GM19324 (cell line): Measurements from ENCODE around the gene MAPK12.
A peak's percentile ranks its signal among the peaks of the same experiment; 100 is the strongest.

Experiments used
- ATAC-seq: cut with Tn5 transposase; IDR thresholded peaks from one replicate; pipeline ENCODE4 v1.9.1; 2021; ENCODE audit warnings: mild to moderate bottlenecking, moderate library complexity; ENCODE audit not compliant: unreplicated experiment, low FRiP score

MAPK12 gene

DNA sequence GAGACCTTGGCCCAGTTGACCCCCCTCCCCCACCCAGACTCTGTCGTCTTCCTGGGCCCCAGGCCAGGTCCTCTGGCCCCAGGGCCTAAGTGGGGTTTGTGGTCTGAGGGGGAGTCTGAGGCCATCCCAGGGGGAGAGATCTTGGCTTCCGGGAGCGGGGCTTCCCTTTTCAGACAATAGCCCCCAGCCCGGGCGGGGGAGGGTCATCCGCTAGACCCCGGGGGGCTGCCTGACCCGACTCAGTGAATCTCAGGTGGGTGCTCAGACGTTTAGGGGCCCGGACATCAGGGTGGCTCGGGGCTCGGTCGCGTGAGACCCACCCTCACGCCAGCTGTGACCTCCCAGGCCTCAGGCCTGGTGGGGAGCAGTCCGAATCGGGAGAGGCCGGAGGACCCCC lies 8.1 kb upstream of the MAPK12 start:
- no peak for ATAC-seq

DNA sequence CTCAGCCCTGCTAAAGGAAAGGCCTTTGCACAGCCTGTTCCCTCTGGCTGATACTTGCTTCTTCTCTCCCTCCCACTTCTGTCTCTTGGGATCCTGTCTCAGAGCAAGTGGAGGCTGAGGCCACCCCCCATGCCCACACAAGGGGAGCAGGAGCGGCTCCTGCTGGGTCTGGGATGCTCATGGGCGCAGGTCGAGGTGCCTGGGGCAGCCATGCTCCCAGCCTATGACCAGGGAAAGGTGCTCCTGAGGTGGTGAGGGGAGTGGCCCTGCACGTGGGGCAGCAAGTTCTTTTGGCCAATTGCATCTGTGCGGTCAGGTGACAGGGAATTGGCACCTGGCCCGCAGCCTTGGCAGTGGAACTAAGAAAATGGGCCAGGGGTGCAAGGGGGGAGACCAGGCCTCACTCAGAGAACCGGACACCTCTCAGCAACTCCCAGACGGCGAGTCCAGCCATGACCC lies 7.2 kb upstream of the MAPK12 start:
- ATAC-seq, result no peak

DNA sequence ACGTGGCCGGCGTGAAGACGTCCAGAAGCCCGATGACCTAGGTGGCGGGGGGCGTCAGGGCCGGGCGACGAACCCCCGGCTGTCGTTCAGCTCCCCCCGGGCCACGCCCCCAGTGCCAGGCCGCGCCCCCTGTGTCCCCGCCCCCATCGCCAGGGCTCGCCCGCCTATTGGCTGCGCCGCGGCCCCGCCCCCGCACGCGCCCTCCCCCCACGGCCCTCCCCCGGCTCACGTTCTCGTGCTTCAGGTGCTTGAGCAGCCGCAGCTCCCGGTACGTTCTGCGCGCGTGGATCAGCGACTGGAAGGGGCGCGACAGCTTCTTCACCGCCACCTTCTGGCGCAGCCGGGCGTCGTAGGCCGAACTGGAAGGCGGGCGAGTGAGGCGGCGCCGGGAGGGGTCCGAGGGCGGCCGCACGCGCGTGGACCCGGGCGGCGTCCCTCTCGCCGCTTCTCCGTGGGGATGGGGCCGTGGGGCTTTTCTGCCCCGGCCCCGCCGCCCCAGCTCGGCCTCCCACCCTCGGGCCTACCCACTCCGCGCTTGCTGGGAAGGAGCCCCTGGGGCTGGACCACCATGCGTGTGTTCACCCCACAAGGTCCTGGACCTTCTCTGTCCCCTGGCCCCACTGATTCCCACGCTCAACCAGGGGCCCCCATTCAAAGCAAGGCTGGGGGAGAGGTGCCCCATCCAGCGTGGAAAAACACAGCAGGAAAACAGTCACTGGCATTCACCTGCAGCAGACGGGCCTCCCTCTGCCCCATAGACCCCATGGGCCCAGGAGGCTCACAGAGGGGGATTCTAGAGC lies 6.3 kb upstream of the MAPK12 start:
- ATAC-seq, result no peak

DNA sequence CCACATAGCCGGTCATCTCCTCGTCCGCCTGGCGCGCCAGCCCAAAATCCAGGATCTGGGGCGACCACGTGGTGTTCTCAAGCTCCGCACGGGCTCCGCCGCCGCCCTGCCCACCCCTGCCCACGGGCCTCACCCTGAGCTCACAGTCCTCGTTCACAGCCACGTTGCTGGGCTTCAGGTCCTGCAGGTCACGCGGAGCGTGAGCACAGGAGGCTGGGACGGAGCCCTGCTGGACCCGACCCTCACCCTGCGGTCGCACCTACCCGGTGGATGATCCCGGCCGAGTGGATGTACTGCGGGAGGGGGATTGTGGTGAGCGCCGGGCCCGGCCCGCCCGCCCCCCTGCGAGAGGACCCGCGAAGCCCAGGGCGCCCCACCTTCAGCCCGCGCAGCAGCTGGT lies 5.5 kb upstream of the MAPK12 start:
- no peak for ATAC-seq

DNA sequence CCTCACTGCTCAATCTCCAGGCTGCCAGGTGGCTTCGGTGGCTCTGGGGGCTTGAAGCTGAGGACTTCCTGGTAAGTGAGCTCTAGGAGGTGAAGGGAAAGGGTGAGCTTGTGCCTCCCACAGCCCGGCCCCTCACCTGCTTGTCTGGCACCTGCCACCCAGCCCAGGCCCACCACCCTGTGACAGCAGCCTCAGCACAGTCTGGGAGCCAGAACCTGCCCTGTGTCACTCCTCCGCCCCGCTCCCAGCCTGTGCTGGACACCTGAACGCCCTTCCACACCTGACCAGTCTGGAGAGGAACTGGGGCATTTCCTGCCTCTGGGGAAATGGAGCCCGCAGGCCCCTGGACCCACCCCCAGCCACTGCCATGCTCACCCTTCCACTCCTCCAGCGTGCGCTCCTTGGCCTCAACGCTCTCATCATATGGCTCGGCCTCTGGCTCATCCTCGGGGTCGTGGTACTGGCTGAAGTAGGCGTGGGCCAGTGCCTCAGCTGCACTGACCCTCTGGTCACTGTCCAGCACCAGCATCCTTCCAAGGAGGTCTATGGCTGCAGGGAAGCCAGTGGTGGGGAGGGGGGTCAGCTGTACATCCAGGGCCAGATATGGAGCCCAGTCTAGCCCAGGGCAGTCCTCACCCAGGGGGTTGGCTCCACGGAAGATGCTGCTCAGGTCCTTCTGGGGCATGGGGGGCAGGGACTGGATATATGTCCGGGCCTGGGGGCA lies 3.6 kb upstream of the MAPK12 start:
- ATAC-seq, result no peak

DNA sequence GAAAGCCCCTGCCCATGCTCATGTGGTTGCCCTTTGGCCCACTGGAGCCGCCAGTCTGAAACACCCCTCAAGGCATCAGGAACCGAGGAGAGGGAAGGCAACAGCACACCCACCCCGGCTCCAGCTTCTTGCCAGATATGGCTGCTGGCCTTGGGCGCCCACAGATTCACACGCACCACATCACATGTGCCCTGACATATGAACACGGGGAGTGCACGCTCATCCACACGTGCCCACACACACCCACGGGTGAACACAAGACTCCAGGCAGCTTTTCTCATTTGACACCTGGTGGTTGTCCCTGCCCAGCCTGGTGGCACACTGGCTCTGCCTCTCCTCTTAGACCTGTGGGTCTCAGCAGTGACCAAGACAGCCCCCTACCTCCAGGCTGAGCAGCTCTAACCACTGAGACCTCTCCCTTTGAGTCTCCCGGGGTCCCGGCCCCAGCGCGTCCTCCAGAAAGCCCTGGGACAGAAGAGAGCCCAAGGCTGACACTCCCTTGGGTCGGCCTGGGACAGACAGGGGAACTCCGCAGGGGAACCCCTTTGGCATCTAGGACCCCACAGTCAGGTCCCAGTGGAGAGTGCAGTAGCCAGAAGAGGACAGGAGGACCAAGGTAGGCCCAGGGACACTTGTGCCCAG lies 2.7 kb upstream of the MAPK12 start:
- ATAC-seq, result no peak

DNA sequence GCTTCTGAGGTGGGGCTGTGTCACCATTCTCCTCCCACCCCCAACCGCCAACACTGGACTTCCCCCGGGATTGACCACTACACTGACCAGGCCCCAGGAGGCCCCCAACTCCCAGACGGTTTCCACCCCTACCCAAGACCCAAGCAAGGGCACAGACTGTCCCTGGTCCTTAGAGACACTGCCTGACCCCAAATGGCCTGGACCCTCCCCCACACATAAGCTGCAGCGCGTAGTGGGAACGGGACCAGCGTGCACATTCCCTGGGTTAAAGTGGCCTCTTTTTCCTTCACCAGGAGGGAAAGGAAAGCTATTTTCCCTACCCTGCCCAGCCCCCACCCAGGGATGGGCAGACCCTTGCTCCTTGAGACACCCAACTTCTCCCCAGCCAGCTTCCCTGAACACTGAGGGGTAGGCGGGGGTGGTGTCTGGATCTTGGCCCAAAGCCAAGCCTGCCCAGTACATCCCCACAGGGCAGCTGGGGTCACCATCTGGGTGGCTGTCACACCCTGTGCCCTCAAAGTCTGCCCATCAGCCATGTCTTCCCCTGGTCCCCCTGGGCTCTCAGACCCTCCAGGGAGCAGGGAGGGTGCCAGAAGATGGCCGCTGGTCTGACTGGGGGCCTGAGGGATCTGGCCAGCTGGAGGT lies 1.6 kb upstream of the MAPK12 start:
- ATAC-seq, result no peak

DNA sequence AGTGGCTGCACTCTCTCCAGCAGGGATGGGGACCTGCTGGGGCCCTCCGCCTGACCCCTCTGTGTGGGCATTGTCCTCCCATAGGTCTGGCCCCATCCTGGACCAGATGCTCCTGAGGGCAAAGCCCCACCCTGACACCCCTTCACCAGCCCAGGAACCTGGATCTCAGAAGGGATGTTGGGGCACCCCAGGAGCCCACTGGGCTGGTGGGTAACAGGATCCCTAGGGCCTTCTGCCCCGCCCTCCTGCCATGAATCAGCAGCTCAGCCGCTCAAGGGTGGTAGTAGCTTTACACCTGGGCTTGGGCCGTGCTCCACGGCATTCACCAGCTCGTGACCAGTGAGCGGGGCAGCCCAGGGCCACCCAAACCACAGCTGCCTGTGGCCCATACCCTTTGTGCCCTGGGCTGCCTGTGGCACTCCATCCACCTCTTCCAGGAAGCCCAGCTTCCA lies 1.0 kb upstream of the MAPK12 start:
- ATAC-seq, result no peak

DNA sequence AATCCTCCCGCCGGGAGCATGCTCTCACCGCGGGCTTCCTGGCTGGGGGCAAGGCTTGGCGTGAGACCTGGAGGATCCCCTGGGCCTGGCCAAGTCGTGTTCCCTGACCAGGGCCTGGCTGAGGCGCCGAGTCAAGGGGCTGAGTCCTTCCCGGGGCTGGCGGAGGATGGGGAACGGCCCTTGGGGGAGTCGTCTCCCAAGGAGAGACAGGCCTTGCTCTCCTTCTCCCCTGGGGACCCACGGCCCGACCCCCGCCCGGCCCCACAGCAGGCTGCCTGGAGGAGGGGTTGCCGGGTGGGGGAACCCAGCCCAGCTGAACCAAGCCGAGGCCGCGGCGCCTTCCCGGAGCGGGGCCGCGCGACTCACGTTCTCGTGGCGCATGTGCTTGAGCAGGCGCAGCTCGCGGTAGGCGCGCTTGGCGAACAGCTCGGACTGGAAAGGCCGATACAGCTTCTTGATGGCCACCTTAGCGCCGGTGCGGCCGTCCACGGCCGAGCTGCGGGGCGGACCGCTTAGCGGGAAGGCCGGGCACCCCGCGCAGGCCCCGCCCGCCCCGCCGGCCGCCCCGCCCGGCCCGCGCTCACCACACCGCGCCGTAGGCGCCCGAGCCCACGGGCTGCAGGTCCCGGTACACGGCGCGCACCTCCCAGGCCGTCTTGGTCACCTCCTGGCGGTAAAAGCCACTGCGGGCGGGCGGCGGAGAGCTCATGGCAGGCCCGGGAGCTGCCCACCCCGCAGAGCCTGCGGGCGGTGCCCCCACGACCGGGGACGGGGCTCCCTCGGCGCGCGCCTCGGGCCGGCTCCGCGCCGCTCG lies 475 bp downstream of the MAPK12 start:
- ATAC-seq, result peak; percentile 26

DNA sequence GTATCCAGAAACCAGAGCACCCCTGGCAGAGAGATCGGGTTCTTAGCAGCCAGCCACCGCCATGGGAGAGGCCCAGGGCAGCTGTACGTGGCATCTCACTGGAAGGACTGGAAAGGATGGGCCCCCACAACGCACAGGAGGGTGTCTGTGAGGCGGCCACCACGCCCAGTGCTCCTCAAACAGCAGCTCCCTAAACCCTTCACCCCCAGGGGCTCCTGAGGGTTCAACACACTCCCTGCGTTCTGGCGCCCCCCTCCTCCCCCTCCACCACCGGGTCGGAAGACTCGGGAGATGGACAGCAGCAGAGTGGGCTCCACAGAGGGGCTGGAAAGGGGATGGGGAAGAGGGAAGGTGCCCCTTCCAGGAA lies 1.1 kb downstream of the MAPK12 start:
- no peak for ATAC-seq

DNA sequence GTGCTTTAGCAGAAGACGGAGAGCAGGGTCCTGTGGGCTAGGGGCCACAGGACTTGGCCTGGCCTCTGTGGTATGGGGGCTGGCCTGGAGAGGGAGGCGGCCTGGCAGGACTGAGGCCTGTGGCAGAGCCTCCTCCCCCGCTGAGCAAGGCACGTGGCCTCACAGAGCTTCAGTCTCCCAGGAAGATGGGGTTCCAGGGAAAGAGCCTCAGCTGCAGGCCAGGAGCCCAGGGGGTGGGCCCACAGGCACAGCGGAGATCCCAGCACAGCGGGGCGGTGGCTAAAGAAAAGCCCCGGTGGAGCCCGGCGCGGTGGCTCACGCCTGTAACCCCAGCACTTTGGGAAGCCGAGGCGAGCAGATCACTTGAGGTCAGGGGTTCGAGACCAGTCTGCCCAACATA lies 2.2 kb downstream of the MAPK12 start:
- ATAC-seq, result no peak

DNA sequence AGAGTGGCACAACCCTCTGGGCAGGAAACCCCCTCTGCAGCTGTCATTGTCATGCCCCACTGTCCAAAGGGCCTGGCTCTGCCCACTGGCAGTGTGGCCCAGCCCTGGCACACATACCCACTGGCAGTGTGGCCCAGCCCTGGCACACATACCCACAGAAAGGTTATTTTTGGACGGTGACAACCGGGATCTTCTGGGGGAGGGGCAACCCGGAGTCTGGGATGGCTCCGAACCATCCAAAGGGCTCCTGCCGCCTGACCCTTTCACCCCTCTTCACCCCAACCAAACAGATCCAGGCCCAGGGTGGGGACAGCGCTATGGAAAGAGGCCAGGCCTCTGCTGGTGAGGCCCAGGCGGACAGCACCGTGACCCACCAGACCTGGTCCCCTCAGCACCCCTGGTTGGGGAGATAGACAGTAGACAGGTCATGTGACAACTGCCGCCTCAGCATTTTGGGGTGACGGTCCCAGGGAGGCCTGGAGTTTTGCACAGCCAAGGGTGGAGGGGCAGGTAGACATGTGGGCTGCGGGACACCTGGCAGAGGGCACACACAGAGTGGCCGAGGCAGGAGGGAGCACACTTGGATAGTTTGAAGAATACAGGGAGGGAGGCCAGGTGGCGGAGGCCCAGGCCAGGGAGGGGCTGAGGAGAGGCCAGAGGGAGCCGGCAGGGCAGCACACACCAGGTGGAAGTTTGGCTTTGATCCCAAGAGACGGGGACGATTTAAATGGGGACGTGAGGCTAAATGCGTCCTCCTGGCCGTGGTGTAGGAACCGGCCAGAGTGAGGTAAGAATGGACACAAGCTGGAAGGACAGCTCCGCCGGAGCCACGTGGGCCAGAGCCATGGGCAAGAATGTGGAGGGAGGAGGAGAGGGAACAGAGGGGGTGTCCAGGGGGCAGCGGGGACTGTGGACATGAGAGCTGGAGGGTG lies 2.9 kb downstream of the MAPK12 start:
- ATAC-seq, result no peak

DNA sequence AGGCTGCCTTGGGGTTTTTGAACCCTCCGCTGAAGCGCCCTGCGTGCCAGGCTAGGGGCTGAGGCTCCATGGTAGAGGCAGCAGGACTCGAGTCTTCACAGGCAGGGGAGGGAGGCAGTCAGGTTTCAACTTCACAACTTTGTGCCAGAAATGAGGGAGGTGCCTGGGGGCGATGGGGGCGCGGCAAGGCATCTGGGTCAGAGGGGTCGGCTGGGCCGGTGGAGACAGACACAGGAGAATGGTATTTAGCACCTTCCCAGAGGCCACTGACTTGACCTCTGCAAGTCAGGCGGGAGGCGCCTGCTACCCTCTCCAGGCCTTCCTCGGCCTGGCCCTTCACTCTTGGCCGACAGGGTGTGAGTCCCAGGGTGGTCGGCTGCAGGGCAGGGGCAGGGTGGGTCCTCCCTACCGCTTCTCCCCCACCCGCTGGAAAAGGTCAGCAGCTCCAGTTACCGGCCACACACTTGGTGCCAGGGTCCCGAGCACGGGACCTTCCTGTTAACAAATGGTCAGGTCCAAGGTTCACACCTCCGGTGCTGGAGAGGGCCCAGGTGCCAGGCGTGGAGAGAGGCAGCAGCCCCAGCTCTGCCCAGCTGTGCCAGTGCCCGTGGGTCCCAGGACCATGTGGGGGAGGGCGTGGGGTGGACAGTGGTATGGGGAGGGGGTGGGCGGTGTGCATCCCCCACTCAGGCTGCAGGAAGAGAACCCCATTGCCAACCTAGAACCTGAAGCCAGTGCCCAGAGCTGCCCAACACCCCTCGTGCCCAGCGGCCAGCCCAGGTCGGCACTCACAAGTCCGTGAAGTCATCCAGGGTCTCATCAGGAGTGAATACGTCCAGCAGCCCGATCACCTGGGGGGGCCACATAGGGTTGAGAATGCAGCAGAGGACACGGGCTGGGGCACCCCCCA lies 3.8 kb downstream of the MAPK12 start:
- no peak for ATAC-seq

DNA sequence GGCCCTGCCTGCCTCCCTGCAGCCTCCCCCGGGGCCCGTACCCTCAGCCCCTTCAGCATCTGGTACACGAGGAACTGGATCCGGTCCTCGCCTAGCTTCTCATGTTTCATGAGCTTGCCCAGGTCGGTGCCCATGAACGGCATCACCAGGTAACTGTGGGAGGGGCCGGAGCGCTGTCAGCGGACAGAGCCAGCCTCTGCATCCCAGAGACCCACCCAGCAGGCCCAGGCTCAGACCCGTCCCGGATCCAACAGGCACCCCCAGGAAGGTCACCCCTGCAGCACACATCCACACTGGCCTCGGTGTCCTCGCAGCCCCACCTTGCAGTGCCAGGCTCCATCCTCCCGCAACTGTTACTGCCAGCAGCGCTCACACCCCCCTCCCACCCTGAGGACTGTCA lies 4.4 kb downstream of the MAPK12 start:
- ATAC-seq, result no peak

DNA sequence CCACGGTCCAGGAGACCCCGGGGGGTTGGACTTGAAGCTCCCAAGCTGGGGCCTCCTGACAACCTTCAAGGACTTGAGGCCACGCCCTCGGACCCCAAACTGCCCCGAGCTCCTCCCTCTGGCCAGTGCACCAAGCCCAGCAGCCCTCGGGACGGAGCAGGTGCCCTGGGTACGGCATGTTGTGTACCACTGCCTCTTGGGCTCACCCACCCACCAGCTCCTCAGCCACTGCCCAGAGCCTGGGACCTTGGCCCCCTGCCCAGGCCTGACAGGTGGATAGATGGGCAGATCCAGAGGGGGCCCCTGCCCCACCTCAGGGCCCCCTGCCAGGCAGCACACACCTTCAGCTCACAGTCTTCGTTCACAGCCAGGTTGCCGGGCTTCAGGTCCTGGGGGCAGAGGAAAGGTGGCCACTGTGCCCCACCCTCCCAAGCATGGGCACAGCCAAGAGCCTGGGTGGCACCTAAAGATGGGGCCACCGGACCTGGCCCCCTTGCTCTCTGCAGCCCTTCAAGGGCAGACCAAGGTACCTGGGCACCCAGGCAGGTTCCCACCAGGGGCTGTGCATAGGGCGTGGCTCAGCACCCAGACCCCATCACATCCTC lies 5.1 kb downstream of the MAPK12 start:
- no peak for ATAC-seq

DNA sequence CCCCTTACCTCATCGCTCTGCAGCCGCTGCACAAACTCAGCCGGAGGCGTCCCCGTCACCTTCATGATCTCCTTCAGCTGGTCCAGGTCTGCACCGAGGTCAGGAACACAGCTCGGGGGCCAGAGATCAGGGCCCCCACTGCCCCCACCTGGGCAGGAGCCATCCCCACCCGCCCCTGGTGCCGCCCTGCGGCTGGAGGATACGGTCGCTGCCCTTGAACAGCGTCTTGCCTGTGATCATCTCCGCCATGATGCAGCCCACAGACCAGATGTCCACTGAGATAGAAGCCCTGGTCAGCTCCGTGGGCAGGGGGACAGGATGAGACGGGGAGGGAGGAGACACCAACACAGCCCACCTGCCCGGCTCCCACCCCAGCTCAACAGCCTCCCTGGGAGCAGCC lies 5.9 kb downstream of the MAPK12 start:
- no peak for ATAC-seq

DNA sequence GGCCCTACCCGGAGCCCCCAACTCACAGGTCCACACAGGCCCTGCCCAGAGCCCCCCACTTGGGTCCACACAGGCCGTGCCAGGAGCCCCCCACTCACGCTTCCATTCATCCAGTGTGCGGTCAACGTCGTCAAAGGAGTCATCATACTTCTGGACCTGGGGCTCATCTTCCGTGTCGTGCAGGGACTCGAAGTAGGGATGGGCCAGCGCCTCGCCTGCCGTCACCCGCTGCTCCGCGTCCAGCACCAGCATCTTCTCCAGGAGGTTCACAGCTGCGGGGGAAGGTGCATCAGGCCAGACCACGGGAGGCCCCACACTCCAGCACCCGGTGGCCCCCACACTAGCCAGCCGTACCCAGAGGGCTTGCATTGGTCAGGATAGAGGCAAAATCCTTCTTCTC lies 6.4 kb downstream of the MAPK12 start:
- ATAC-seq, result no peak

DNA sequence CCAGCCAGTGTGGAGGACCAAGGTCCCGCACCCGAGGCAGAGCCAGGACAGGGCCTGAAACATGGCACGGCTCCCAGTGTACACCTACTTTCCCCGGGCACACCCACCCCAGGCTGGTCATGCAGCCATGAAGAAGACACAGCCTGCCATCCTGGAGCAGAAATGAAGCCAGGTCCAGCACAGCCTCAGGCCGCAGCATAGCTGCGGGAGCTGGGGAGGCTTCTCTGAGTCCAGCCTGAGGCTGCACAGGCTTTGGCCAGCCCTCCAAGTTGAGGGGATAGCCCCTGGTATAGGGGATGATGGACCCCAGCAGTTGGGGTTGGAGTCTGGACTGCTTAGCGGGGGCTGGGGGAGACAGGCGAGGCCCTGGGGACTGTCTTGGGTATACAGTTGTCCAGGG lies 7.5 kb downstream of the MAPK12 start:
- no peak for ATAC-seq
